WTC11 (cell line): ENCODE results near the gene ABHD1. TPM values are rescaled to one million over a fixed set of nuclear protein-coding genes. Genes with fewer than 3 reads are reported as not detected.

ENCODE experiments used
- ATAC-seq: fragments of 200-7000 bp; cut with Tn5 transposase; 2 replicates; pipeline ENCODE4 v1.10.0; 2021; ENCODE audit warnings: mild to moderate bottlenecking, moderate library complexity
- CTCF ChIA-PET: fragments of 300-600 bp; sonication (Branson Sonifier 250); formaldehyde crosslinking; loops from one replicate; lab custom pipeline; 2021; ENCODE audit warnings: antibody characterized with exemption; lab: Charles Lee
- POLR2A ChIA-PET: fragments of 350-600 bp; sonication (Branson Sonifier 250); formaldehyde crosslinking; loops from one replicate; lab custom pipeline; 2021; ENCODE audit warnings: antibody characterized with exemption; lab: Charles Lee
- DNase-seq: peaks from one replicate; pipeline ENCODE4 v3.0.0; 2021; ENCODE audit warnings: low spot score
- H3K27ac Mint-ChIP-seq: 2 replicates; pipeline ENCODE4 v1.8.0; 2021; ENCODE audit warnings: mixed read lengths
- H3K27me3 Mint-ChIP-seq: 2 replicates; pipeline ENCODE4 v1.8.0; 2021; ENCODE audit warnings: low read depth, mild to moderate bottlenecking, moderate library complexity, mixed read lengths
- H3K36me3 Mint-ChIP-seq: 2 replicates; pipeline ENCODE4 v1.8.0; 2021; ENCODE audit warnings: mixed read lengths
- H3K4me1 Mint-ChIP-seq: 2 replicates; pipeline ENCODE4 v1.8.0; 2022; ENCODE audit warnings: mixed read lengths
- H3K4me3 Mint-ChIP-seq: 2 replicates; pipeline ENCODE4 v1.8.0; 2021; ENCODE audit warnings: mild to moderate bottlenecking, moderate library complexity, mixed read lengths
- H3K9me3 Mint-ChIP-seq: 2 replicates; pipeline ENCODE4 v1.8.0; 2021; ENCODE audit warnings: mixed read lengths
- ETV6 ChIP-seq: sonication (generic); formaldehyde crosslinking; IDR thresholded peaks from 2 replicates; pipeline ENCODE4 v1.8.1; 2022; ENCODE audit warnings: mild to moderate bottlenecking, missing genetic modification reagents
- GABPB1 ChIP-seq: sonication (generic); formaldehyde crosslinking; IDR thresholded peaks from 2 replicates; pipeline ENCODE4 v1.8.1; 2023; ENCODE audit warnings: mild to moderate bottlenecking, missing genetic modification reagents
- KAT7 ChIP-seq: sonication (generic); formaldehyde crosslinking; IDR thresholded peaks from 2 replicates; pipeline ENCODE4 v1.8.1; 2023; ENCODE audit warnings: missing genetic modification reagents, mild to moderate bottlenecking, borderline replicate concordance
- RORB ChIP-seq: fragments of 250-450 bp; sonication (Bioruptor Pico); IDR thresholded peaks from 2 replicates; pipeline ENCODE4 v1.9.0; 2021; ENCODE audit warnings: mild to moderate bottlenecking
- SMAD4 ChIP-seq: sonication (generic); formaldehyde crosslinking; IDR thresholded peaks from 2 replicates; pipeline ENCODE4 v1.8.0; 2022; ENCODE audit warnings: mild to moderate bottlenecking, missing genetic modification reagents
- TP53 ChIP-seq: sonication (generic); formaldehyde crosslinking; IDR thresholded peaks from 2 replicates; pipeline ENCODE4 v1.8.1; 2023; ENCODE audit warnings: mild to moderate bottlenecking, missing genetic modification reagents
- ZBTB21 ChIP-seq: sonication (generic); formaldehyde crosslinking; IDR thresholded peaks from 2 replicates; pipeline ENCODE4 v1.8.1; 2023; ENCODE audit warnings: mild to moderate bottlenecking, missing genetic modification reagents, borderline replicate concordance
- ZNF121 ChIP-seq: sonication (generic); formaldehyde crosslinking; IDR thresholded peaks from 2 replicates; pipeline ENCODE4 v1.8.0; 2023; ENCODE audit warnings: missing genetic modification reagents
- total RNA-seq: library from RNA; stranded (reverse); gene quantifications from 3 replicates; pipeline ENCODE4 v1.2.3, GENCODE V29; 2021
- TF ChIP-seq, protein P1 (sequence below): sonication (generic); formaldehyde crosslinking; IDR thresholded peaks from 2 replicates; pipeline ENCODE4 v1.8.0; 2022; ENCODE audit warnings: mild to moderate bottlenecking, missing genetic modification reagents
- TF ChIP-seq, protein P2 (sequence below): sonication (generic); formaldehyde crosslinking; IDR thresholded peaks from 2 replicates; pipeline ENCODE4 v1.8.1; 2022; ENCODE audit warnings: low read depth, missing genetic modification reagents, borderline replicate concordance
- TF ChIP-seq, protein P3 (sequence below): sonication (generic); formaldehyde crosslinking; IDR thresholded peaks from 2 replicates; pipeline ENCODE4 v1.8.1; 2023; ENCODE audit warnings: mild to moderate bottlenecking, moderate library complexity, missing genetic modification reagents
- TF ChIP-seq, protein P4 (sequence below): fragments of 250-450 bp; sonication (Bioruptor Pico); IDR thresholded peaks from 2 replicates; pipeline ENCODE4 v1.8.0; 2021; ENCODE audit warnings: mild to moderate bottlenecking
- TF ChIP-seq, protein P5 (sequence below): fragments of 200-600 bp; IDR thresholded peaks from 2 replicates; pipeline ENCODE4 v1.8.0; 2022; ENCODE audit warnings: antibody characterized with exemption
- TF ChIP-seq, protein P6 (sequence below): sonication (generic); formaldehyde crosslinking; IDR thresholded peaks from 2 replicates; pipeline ENCODE4 v1.8.1; 2023; ENCODE audit warnings: mild to moderate bottlenecking, missing genetic modification reagents

The ABHD1 gene
- total RNA-seq, 1 experiment from 2014 or later = 0.31 TPM

DNA sequence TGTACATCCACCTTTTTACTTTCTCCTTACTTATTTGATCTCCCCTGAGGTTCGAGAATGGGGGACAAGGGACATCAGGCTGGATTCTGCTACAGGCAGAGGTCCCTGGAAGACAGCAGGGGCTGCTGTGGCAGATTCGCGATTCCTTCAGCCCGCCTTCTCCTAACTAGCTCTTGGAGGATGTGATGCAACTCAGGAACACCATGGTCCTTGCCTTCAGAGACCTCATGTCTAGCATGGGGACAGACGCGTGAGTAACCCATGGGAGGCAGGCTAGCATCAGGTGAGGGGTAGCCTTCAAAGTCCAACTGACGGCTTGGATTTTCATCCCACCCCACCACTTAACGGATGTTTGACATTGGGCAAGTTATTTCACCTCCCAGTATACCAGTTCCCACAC lies 24.3 kb downstream of the ABHD1 start:
- DNase-seq (no peak), ATAC-seq (no peak)
- H3K27ac Mint-ChIP-seq = no peak overlapping the region
- H3K9me3 Mint-ChIP-seq = no peaks in the 10 kb centered on the region
- CTCF ChIA-PET = interaction anchor here (1.7 to 3.4 kb wide), 3 partner anchors 14 to 43 kb away, joined by 5 to 13 read pairs (median 6); partner anchors contain the start of gene PREB
- POLR2A ChIA-PET = no interaction called here
- 0 out of 2 replicates have a peak, but pooled peaks cover 5% of the 10 kb centered on the region for H3K27me3 Mint-ChIP-seq
- H3K36me3 Mint-ChIP-seq = no peaks in the 10 kb centered on the region
- H3K4me3 Mint-ChIP-seq = no peak overlapping the region
- H3K4me1 Mint-ChIP-seq = no peaks in the 10 kb centered on the region
- peak; percentile 40; the same call in 1 of the 2 replicates for TF ChIP-seq GABPB1 (CRISPR knock-in tag)
- no peak for TF ChIP-seq KAT7 (CRISPR knock-in tag)

DNA sequence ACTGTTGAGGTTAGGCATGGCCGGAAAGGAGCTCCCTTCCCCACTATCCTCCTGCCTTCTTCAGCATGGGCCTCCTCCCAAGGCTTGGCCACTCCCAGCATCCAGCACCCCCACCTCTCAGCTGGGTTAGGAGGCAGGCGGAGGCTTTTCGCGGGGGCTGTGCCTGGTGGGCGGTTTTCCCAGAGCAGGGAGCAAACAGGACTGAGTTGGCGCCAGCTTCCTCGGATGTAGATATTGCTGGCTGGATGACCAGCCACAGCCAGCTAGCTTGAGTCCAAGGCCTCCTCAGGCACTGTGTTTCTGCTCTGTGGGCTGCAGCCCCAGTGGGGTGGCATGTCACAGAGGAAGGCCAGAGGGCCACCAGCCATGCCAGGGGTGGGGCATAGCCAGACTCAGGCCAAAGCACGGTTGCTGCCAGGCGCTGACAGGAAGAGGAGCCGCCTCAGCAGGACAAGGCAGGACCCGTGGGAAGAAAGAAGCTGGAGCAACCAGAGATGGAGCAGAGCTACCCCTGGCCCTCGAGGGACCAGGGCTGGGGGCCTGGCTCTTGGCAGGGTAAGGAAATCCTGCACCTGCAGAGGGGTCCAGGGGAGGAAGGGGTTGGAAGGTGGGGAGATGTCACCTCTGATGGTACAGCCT lies 25.3 kb downstream of the ABHD1 start, which contains the start of gene TCF23:
Gene TCF23 (plus strand): TSS at position 204 of the 639 bp plus-strand sequence. CDS start 130 bp downstream, at position 334.
- no peak for DNase-seq
- TF ChIP-seq, protein P1, sequence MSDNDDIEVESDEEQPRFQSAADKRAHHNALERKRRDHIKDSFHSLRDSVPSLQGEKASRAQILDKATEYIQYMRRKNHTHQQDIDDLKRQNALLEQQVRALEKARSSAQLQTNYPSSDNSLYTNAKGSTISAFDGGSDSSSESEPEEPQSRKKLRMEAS (CRISPR knock-in tag) = no peak
- TF ChIP-seq SMAD4 (CRISPR knock-in tag) = no peak
- no peak for TF ChIP-seq ETV6 (CRISPR knock-in tag)
- TF ChIP-seq, protein P2, sequence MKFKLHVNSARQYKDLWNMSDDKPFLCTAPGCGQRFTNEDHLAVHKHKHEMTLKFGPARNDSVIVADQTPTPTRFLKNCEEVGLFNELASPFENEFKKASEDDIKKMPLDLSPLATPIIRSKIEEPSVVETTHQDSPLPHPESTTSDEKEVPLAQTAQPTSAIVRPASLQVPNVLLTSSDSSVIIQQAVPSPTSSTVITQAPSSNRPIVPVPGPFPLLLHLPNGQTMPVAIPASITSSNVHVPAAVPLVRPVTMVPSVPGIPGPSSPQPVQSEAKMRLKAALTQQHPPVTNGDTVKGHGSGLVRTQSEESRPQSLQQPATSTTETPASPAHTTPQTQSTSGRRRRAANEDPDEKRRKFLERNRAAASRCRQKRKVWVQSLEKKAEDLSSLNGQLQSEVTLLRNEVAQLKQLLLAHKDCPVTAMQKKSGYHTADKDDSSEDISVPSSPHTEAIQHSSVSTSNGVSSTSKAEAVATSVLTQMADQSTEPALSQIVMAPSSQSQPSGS (CRISPR knock-in tag) = no peak
- TF ChIP-seq, protein P3, sequence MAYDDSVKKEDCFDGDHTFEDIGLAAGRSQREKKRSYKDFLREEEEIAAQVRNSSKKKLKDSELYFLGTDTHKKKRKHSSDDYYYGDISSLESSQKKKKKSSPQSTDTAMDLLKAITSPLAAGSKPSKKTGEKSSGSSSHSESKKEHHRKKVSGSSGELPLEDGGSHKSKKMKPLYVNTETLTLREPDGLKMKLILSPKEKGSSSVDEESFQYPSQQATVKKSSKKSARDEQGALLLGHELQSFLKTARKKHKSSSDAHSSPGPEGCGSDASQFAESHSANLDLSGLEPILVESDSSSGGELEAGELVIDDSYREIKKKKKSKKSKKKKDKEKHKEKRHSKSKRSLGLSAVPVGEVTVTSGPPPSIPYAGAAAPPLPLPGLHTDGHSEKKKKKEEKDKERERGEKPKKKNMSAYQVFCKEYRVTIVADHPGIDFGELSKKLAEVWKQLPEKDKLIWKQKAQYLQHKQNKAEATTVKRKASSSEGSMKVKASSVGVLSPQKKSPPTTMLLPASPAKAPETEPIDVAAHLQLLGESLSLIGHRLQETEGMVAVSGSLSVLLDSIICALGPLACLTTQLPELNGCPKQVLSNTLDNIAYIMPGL (CRISPR knock-in tag) = no peak
- TF ChIP-seq TP53 (CRISPR knock-in tag) = no peak
- TF ChIP-seq ZNF121 = no peak
- TF ChIP-seq ZBTB21 (CRISPR knock-in tag) = no peak
- TF ChIP-seq, protein P4, sequence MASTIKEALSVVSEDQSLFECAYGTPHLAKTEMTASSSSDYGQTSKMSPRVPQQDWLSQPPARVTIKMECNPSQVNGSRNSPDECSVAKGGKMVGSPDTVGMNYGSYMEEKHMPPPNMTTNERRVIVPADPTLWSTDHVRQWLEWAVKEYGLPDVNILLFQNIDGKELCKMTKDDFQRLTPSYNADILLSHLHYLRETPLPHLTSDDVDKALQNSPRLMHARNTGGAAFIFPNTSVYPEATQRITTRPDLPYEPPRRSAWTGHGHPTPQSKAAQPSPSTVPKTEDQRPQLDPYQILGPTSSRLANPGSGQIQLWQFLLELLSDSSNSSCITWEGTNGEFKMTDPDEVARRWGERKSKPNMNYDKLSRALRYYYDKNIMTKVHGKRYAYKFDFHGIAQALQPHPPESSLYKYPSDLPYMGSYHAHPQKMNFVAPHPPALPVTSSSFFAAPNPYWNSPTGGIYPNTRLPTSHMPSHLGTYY (CRISPR knock-in tag) = no peak
- no peak for TF ChIP-seq RORB (CRISPR knock-in tag)
- TF ChIP-seq, protein P5, sequence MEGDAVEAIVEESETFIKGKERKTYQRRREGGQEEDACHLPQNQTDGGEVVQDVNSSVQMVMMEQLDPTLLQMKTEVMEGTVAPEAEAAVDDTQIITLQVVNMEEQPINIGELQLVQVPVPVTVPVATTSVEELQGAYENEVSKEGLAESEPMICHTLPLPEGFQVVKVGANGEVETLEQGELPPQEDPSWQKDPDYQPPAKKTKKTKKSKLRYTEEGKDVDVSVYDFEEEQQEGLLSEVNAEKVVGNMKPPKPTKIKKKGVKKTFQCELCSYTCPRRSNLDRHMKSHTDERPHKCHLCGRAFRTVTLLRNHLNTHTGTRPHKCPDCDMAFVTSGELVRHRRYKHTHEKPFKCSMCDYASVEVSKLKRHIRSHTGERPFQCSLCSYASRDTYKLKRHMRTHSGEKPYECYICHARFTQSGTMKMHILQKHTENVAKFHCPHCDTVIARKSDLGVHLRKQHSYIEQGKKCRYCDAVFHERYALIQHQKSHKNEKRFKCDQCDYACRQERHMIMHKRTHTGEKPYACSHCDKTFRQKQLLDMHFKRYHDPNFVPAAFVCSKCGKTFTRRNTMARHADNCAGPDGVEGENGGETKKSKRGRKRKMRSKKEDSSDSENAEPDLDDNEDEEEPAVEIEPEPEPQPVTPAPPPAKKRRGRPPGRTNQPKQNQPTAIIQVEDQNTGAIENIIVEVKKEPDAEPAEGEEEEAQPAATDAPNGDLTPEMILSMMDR = no peak
- TF ChIP-seq, protein P6, sequence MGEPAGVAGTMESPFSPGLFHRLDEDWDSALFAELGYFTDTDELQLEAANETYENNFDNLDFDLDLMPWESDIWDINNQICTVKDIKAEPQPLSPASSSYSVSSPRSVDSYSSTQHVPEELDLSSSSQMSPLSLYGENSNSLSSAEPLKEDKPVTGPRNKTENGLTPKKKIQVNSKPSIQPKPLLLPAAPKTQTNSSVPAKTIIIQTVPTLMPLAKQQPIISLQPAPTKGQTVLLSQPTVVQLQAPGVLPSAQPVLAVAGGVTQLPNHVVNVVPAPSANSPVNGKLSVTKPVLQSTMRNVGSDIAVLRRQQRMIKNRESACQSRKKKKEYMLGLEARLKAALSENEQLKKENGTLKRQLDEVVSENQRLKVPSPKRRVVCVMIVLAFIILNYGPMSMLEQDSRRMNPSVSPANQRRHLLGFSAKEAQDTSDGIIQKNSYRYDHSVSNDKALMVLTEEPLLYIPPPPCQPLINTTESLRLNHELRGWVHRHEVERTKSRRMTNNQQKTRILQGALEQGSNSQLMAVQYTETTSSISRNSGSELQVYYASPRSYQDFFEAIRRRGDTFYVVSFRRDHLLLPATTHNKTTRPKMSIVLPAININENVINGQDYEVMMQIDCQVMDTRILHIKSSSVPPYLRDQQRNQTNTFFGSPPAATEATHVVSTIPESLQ = no peak
- TF ChIP-seq, all 79 proteins: peak for 0
- H3K9me3 Mint-ChIP-seq = no peaks in the 10 kb centered on the region
- H3K27ac Mint-ChIP-seq = no peak within 1 kb of the TSS
- ChIA-PET CTCF (interaction anchor here (1.7 to 3.4 kb wide), 3 partner anchors 15 to 42 kb away, joined by 5 to 13 read pairs (median 6); partner anchors contain the start of gene PREB), POLR2A (interaction anchor here (0.5 to 1.3 kb wide), 2 partner anchors 9 to 279 kb away, joined by 3 to 4 read pairs; no protein-coding TSS in a partner anchor)
- no peak within 1 kb of the TSS for H3K4me3 Mint-ChIP-seq
- no peak for ATAC-seq
- H3K27me3 Mint-ChIP-seq = 0 out of 2 replicates have a peak, but pooled peaks cover 2% of the 10 kb centered on the region
- no peaks in the 10 kb centered on the region for H3K4me1 Mint-ChIP-seq
- no peaks in the 10 kb centered on the region for H3K36me3 Mint-ChIP-seq
